B cell (primary cell): Measurements from ENCODE around the gene ACBD5.

ENCODE experiments used
- CTCF ChIP-seq: fragments of 200-600 bp; IDR thresholded peaks from one replicate; pipeline ENCODE4 v1.8.0; 2022; ENCODE audit warnings: antibody characterized with exemption, mild to moderate bottlenecking
- EZH2 ChIP-seq: IDR thresholded peaks from 2 replicates; pipeline ENCODE4 v1.6.1; 2012; ENCODE audit warnings: borderline replicate concordance, low read depth, mild to moderate bottlenecking, moderate library complexity, low read length; ENCODE audit not compliant: insufficient read depth, poor library complexity, severe bottlenecking

- TF ChIP-seq CTCF: no peak
- no peak for TF ChIP-seq EZH2
Measured at GRCh38 chr10:27247006-27247405, 6.4 kb upstream of the ACBD5 start.
